IPS-18a (cell line): Measurements from ENCODE around the gene POLR1G.
A peak's percentile ranks its signal among the peaks of the same experiment; 100 is the strongest.

ENCODE experiments used
- H3K27ac ChIP-seq: one replicate; pipeline ENCODE4 v1.5.1; 2013; ENCODE audit warnings: low read length
- H3K27me3 ChIP-seq: one replicate; pipeline ENCODE4 v1.6.1; 2013; ENCODE audit warnings: mild to moderate bottlenecking, low read length; ENCODE audit not compliant: control insufficient read depth, insufficient read depth
- H3K36me3 ChIP-seq: one replicate; pipeline ENCODE4 v1.6.1; 2013; ENCODE audit warnings: low read depth, low read length; ENCODE audit not compliant: control insufficient read depth
- H3K4me1 ChIP-seq: one replicate; pipeline ENCODE4 v1.6.1; 2013; ENCODE audit warnings: low read depth, low read length; ENCODE audit not compliant: control insufficient read depth
- H3K4me3 ChIP-seq: one replicate; pipeline ENCODE4 v1.5.1; 2013; ENCODE audit warnings: low read length
- H3K9ac ChIP-seq: one replicate; pipeline ENCODE4 v1.6.1; 2013; ENCODE audit warnings: mild to moderate bottlenecking, low read length, moderate library complexity
- H3K9me3 ChIP-seq: one replicate; pipeline ENCODE4 v1.6.1; 2013; ENCODE audit warnings: low read depth, low read length; ENCODE audit not compliant: control insufficient read depth

Gene POLR1G

GRCh38 chr19:45370410-45371204, 35.8 kb upstream of the POLR1G start, which contains the start of gene ERCC2:
TSS of gene ERCC2 (minus strand) at chr19:45370573. CDS start at chr19:45370540, 33 bp downstream.
- Histone ChIP-seq H3K4me1 (no peaks in the 10 kb centered on the region), H3K9me3 (no peaks in the 10 kb centered on the region)

GRCh38 chr19:45376045-45376724, 30.3 kb upstream of the POLR1G start:
- Histone ChIP-seq H3K9me3 (no peaks in the 10 kb centered on the region), H3K36me3 (no peaks in the 10 kb centered on the region), H3K4me3 (no peak overlapping the region), H3K27me3 (no peaks in the 10 kb centered on the region), H3K4me1 (peaks cover 3% of the 10 kb centered on the region), H3K9ac (no peak overlapping the region), H3K27ac (no peak overlapping the region)

More at GRCh38 chr19:45370410-45371204, 35.8 kb upstream of the POLR1G start, which contains the start of gene ERCC2:
- Histone ChIP-seq H3K36me3 (peaks cover 15% of the 10 kb centered on the region), H3K4me3 (peak within 1 kb of the TSS; percentile 74), H3K27me3 (no peaks in the 10 kb centered on the region), H3K27ac (no peak within 1 kb of the TSS), H3K9ac (peak within 1 kb of the TSS; percentile 53)

GRCh38 chr19:45380107-45380506, 26.3 kb upstream of the POLR1G start:
- H3K27ac ChIP-seq, result no peak overlapping the region
- no peaks in the 10 kb centered on the region for H3K36me3 ChIP-seq
- H3K27me3 ChIP-seq, result no peaks in the 10 kb centered on the region
- no peak overlapping the region for H3K4me3 ChIP-seq
- peaks cover 3% of the 10 kb centered on the region for H3K4me1 ChIP-seq
- no peak overlapping the region for H3K9ac ChIP-seq
- no peaks in the 10 kb centered on the region for H3K9me3 ChIP-seq

GRCh38 chr19:45382426-45382825, 24.0 kb upstream of the POLR1G start:
- Histone ChIP-seq H3K27ac (no peak overlapping the region), H3K9me3 (no peaks in the 10 kb centered on the region), H3K4me1 (no peaks in the 10 kb centered on the region), H3K36me3 (no peaks in the 10 kb centered on the region), H3K9ac (no peak overlapping the region), H3K27me3 (no peaks in the 10 kb centered on the region), H3K4me3 (no peak overlapping the region)

- H3K9me3 ChIP-seq, result no peaks in the 10 kb centered on the region
- no peaks in the 10 kb centered on the region for H3K27me3 ChIP-seq
- no peak overlapping the region for H3K9ac ChIP-seq
- no peak overlapping the region for H3K4me3 ChIP-seq
- H3K36me3 ChIP-seq, result no peaks in the 10 kb centered on the region
- H3K27ac ChIP-seq, result no peak overlapping the region
- no peaks in the 10 kb centered on the region for H3K4me1 ChIP-seq
Observed at GRCh38 chr19:45385392-45386221, 20.8 kb upstream of the POLR1G start.

- no peak overlapping the region for H3K9ac ChIP-seq
- no peaks in the 10 kb centered on the region for H3K36me3 ChIP-seq
Observed at GRCh38 chr19:45391346-45391745, 15.1 kb upstream of the POLR1G start.

GRCh38 chr19:45391871-45392665, 14.4 kb upstream of the POLR1G start:
- Histone ChIP-seq H3K4me1 (no peaks in the 10 kb centered on the region), H3K9ac (no peak overlapping the region), H3K27ac (no peak overlapping the region), H3K9me3 (no peaks in the 10 kb centered on the region), H3K27me3 (peaks cover 13% of the 10 kb centered on the region), H3K4me3 (no peak overlapping the region), H3K36me3 (no peaks in the 10 kb centered on the region)

More at GRCh38 chr19:45391346-45391745, 15.1 kb upstream of the POLR1G start:
- no peaks in the 10 kb centered on the region for H3K9me3 ChIP-seq
- H3K4me1 ChIP-seq, result no peaks in the 10 kb centered on the region
- H3K27ac ChIP-seq, result no peak overlapping the region
- no peak overlapping the region for H3K4me3 ChIP-seq
- peaks cover 6% of the 10 kb centered on the region for H3K27me3 ChIP-seq

GRCh38 chr19:45395821-45396617, 10.4 kb upstream of the POLR1G start:
- Histone ChIP-seq H3K4me1 (no peaks in the 10 kb centered on the region), H3K27ac (no peak overlapping the region), H3K9ac (no peak overlapping the region), H3K36me3 (no peaks in the 10 kb centered on the region), H3K27me3 (peaks cover 22% of the 10 kb centered on the region), H3K9me3 (no peaks in the 10 kb centered on the region), H3K4me3 (peak overlapping the region; percentile 40)

GRCh38 chr19:45400192-45400591, 6.3 kb upstream of the POLR1G start:
- H3K27me3 ChIP-seq, result peaks cover 54% of the 10 kb centered on the region
- no peaks in the 10 kb centered on the region for H3K4me1 ChIP-seq
- H3K9ac ChIP-seq, result no peak overlapping the region
- no peak overlapping the region for H3K4me3 ChIP-seq
- no peak overlapping the region for H3K27ac ChIP-seq
- no peaks in the 10 kb centered on the region for H3K9me3 ChIP-seq
- no peaks in the 10 kb centered on the region for H3K36me3 ChIP-seq

GRCh38 chr19:45401815-45402214, 4.6 kb upstream of the POLR1G start:
- Histone ChIP-seq H3K9me3 (no peaks in the 10 kb centered on the region), H3K4me1 (no peaks in the 10 kb centered on the region), H3K4me3 (no peak overlapping the region), H3K9ac (no peak overlapping the region), H3K36me3 (no peaks in the 10 kb centered on the region), H3K27me3 (peaks cover 44% of the 10 kb centered on the region), H3K27ac (no peak overlapping the region)
